ENCODE data around the gene SETSIP.
"Not testable (repeated sequence)": the region's sequence is repeated elsewhere in the genome, so short reads cannot be mapped to it uniquely, and the experiment has no call there.

SETSIP gene, protein sequence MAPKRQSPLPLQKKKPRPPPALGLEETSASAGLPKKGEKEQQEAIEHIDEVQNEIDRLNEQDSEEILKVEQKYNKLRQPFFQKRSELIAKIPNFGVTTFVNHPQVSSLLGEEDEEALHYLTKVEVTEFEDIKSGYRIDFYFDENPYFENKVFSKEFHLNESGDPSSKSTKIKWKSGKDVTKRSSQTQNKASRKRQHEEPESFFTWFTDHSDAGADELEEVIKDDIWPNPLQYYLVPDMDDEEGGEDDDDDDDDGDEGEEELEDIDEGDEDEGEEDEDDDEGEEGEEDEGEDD

GRCh38 chr1:92075311-92075710 is at the start of gene SETSIP:
Gene SETSIP, minus strand, starts transcription at chr1:92075411. Its CDS starts 0 bp downstream, at chr1:92075411.
- FAIRE-seq = no peak

- FAIRE-seq = no peak
Measured at GRCh38 chr1:92123868-92124267, 48.7 kb upstream of the SETSIP start.

DNA sequence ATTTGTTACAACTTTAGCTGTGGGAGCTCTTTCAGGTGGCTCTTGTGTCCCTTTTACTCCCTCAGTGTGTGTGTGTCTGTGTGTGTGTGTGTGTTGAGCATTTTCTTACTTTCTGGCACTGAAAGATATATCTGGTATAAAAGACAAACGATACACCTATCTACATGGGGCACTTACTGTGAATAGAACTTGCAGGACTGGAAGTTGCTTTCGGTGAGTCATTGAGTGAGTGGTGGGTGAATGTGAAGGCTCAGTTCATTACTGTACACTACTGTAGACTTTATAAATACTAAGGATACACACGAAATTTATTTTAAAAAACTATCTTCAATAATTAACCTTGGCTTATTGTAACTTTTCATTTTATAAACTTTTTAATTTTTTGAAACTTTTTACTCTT is 43.6 kb upstream of the SETSIP start:
- FAIRE-seq = no peak

DNA sequence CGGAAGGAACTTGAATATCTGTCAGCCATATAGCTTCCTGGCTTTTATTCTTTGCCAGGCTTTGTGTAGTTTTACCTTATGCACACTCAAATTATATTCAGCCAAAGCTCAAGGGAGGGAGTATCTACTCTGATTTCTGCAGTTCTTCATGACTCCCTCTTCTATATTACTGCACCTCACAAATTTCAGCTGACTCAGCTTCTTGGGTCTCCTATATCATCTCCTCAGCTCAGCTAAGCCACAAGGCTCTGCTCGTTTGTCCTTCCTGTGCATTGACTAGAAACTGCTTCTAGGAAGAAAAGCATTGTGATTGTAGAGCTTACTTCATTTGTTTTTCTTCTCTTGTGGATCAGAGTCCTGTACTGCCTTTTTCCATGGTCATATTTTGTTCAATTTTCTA is 42.3 kb upstream of the SETSIP start:
- no peak for FAIRE-seq

DNA sequence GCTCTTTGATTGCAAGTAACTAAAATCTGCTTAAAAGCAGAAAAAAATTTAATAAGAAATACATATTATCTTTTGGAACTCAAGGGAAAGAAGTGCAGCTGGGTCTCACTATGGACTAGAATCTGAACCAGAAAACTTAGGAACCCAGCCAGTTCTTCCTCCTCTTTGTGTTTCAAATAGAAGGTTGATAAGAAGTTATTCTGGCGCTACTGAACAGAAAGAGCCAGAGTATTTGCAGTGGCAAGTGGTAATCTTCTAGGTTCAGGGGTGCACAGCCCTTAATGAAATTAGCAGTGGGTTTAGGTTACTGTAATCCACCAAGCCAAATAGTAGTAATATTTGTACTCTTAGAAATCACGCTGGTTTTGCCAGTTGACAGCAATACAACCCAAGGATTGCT is 33.4 kb upstream of the SETSIP start:
- no peak for FAIRE-seq

DNA sequence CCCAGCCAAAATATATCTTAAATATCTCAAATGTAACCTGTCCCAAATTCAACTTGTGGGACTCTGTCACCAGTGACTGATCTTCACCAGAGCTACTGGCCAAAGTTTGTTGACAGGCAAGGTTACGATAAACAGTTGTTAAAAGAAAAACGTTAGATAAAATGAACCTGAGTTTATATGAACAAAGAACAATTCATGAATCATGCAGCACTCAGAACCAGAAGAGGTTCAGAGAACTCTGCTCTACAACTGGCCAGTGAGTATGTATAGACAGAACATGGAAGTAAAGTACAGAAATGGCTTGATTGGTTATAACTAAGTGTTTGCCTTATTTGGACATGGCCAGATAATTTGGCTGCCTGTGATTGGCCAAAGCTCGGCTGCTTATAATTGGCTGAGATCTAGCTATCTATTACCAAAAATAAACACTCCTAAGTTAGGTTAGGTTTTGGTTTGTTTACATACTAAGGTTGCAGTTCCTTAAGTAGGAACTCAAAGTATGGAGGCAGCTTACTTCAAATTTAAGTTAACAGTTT is 30.4 kb upstream of the SETSIP start:
- FAIRE-seq = no peak

GRCh38 chr1:92096317-92096716 is 21.1 kb upstream of the SETSIP start:
- FAIRE-seq = no peak

GRCh38 chr1:92095874-92096273 is 20.7 kb upstream of the SETSIP start:
- FAIRE-seq = no peak

DNA sequence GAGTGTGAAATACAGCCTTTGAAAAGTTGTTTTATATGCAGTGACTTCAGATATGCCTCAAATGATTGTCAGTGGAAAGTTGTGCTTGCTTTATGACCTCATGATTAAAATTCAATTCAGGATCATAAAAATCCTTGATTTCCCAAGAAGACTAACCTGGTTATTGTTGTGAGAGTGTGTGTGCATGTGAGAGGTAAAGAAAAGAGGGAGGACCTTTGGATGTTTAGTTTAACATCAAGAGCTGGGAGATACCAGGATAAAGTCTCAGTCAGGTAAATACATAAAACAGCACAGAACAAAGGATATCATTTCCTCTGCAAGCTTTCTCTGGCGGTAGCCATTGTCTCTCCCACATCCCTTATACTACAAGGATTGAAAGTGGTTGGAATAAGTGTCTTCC is 19.4 kb upstream of the SETSIP start:
- FAIRE-seq = no peak

- no peak for FAIRE-seq
Measured at GRCh38 chr1:92094090-92094489, 18.9 kb upstream of the SETSIP start.

GRCh38 chr1:92091625-92092024 is 16.4 kb upstream of the SETSIP start:
- no peak for FAIRE-seq

DNA sequence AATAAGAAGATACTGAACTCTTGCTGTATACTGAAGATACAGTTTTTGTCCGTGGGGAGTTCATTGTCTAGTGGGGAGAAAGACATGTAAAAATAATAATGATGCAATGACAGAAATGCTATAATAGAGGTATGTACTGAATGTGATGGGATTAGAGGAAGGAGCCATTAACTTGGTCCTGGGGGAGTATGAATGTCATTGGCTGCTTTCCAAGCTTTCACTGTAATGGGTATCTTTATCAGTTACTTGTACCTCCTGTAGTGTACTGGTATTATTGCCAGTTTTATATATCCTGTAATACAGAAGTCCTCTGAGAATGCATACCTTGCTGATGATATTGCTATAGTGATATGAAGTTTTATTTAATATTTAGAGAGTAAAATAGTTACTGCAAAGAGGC is 12.3 kb upstream of the SETSIP start:
- no peak for FAIRE-seq

DNA sequence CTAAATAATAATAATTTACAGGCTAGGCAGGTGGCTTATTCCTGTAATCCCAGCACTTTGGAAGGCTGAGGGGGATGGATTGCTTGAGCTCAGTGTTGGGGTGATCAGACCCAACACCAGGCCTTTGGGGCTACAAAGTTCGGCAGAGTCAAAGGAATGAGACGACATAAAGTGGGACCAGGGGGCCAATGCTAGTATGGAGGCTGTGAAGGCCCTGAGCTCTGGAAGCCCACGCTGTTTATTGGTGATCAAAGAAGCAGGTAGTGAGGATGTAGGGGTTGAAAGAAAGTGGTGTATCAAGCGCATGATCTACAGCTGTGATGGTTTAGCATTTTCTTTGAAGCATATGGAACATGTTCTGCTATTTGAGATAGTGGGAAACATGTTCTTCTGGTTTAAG is 10.5 kb upstream of the SETSIP start:
- no peak for FAIRE-seq

DNA sequence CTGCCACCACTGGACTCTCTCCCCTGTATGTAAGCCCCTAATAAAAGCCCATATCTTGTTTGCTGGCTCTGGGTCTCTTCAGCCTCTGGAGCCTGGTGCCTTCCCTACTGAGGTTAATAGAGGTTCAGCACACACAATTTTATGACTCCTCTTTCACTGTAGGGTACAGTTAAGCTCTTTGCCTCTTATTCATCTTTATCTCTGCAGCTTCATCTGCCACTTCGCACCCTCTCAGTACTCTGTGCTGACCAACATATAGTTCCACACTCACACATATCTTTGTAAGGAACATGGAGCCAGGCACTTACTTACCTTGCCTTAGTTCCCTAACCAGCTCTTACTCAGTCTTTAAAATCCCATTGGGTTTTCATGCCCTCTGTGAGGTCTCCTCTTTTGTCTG is 9.4 kb upstream of the SETSIP start:
- no peak for FAIRE-seq

GRCh38 chr1:92081031-92081430 is 5.8 kb upstream of the SETSIP start:
- FAIRE-seq = no peak

GRCh38 chr1:92080128-92080985 is 5.1 kb upstream of the SETSIP start, which contains the start of gene BTBD8:
Gene BTBD8, plus strand, starts transcription at chr1:92080345. Its CDS starts 227 bp downstream, at chr1:92080572.
- FAIRE-seq = no peak

GRCh38 chr1:92079441-92079840 is 4.2 kb upstream of the SETSIP start:
- FAIRE-seq = no peak

GRCh38 chr1:92078077-92078476 is 2.9 kb upstream of the SETSIP start:
- not testable (repeated sequence) for FAIRE-seq

DNA sequence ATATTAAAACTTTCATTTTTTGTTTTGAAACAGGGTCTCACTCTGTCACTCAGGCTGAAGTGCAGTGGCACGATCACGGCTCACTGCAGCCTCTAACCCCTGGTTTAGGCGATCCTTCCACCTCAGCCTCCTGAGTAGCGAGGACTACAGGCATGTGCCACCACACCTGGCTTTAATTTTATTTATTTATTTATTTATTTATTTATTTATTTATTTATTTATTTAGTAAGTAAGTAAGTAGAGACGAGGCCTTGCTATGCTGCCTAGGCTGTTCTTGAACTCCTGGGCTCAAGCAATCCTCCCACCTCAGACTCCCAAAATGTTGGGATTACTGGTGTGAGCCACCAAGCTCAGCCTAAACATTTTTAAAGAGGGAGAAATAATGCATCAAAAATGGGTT is 1.2 kb upstream of the SETSIP start:
- FAIRE-seq = no peak

- FAIRE-seq = not testable (repeated sequence)
Measured at GRCh38 chr1:92074446-92074845, 765 bp downstream of the SETSIP start.

DNA sequence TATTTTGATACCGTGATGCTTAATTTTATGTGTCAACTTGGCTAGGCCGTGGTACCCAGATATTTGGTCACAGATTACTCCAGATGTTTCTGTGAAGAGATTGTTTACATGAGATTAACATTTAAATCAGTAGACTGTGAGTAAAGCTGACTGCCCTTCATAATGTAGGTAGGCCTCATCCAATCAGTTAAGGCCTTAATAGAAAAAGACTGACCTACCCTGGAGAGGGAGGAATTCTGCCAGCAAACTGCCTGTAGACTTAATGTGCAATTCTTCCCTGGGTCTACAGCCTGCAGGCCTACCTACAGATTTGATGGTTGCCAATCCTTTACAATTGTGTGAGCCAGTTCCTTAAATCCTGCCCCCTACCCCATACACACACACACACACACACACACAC is 4.3 kb downstream of the SETSIP start:
- no peak for FAIRE-seq

- FAIRE-seq = no peak
Measured at GRCh38 chr1:92066321-92066720, 8.9 kb downstream of the SETSIP start.

DNA sequence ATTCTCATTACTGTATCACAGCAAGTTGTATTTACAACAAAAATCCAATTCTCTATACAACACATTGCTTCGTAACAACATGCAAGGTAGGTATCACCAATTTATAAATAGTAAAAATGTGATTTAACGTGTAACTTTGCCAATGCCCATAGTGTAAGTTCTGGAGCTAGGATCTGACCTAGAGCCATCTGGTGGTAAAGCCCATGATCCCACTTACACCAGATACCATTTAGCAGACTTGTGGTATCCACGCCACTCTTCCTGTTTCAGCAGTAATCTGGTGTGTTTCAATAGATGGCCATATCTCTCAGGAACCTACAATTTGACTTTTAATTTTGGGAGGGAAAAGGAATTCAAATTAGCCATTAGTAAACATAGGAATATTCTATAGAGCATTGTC is 10.2 kb downstream of the SETSIP start:
- FAIRE-seq = no peak

GRCh38 chr1:92051948-92052347 is 23.3 kb downstream of the SETSIP start:
- FAIRE-seq = no peak

Measured in colon (tissue), 2 donors.